ENCODE results near the gene MTM1. TPM values are rescaled to one million over a fixed set of nuclear protein-coding genes. Genes with fewer than 3 reads are reported as not detected.

The MTM1 gene
- total RNA-seq, 1 donor from 2014 or later: 6.6 TPM

- no peak overlapping the region for H3K4me3 ChIP-seq (ENCODE audit: low read depth, low read length)
- no peaks in the 10 kb centered on the region for H3K36me3 ChIP-seq (ENCODE audit: control insufficient read depth, insufficient read depth, low read length)
- TF ChIP-seq CTCF (IDR thresholded peaks at IDR 0.05; ENCODE audit: insufficient read depth, low read length, poor library complexity, severe bottlenecking): no peak
- no peaks in the 10 kb centered on the region for H3K27me3 ChIP-seq (ENCODE audit: control insufficient read depth, insufficient read depth, low read length)
- DNase-seq (ENCODE audit: low read depth): no peak
These were observed 38.8 kb upstream of the MTM1 start for GRCh38 chrX:150529587-150529986.

GRCh38 chrX:150530821-150531220 lies 37.6 kb upstream of the MTM1 start:
- Histone ChIP-seq H3K4me3 (ENCODE audit: low read depth, low read length) (no peak overlapping the region), H3K27me3 (ENCODE audit: control insufficient read depth, insufficient read depth, low read length) (no peaks in the 10 kb centered on the region), H3K36me3 (ENCODE audit: control insufficient read depth, insufficient read depth, low read length) (no peaks in the 10 kb centered on the region)
- no peak for TF ChIP-seq CTCF (IDR thresholded peaks at IDR 0.05; ENCODE audit: insufficient read depth, low read length, poor library complexity, severe bottlenecking)
- DNase-seq (ENCODE audit: low read depth): no peak

- TF ChIP-seq CTCF (IDR thresholded peaks at IDR 0.05; ENCODE audit: insufficient read depth, low read length, poor library complexity, severe bottlenecking): no peak
- no peaks in the 10 kb centered on the region for H3K36me3 ChIP-seq (ENCODE audit: control insufficient read depth, insufficient read depth, low read length)
These were observed 37.0 kb upstream of the MTM1 start for GRCh38 chrX:150531467-150531866.

GRCh38 chrX:150533863-150534262 lies 34.6 kb upstream of the MTM1 start:
- H3K4me3 ChIP-seq (ENCODE audit: low read depth, low read length): no peak overlapping the region
- H3K27me3 ChIP-seq (ENCODE audit: control insufficient read depth, insufficient read depth, low read length): no peaks in the 10 kb centered on the region
- no peak for DNase-seq (ENCODE audit: low read depth)
- no peak for TF ChIP-seq CTCF (IDR thresholded peaks at IDR 0.05; ENCODE audit: insufficient read depth, low read length, poor library complexity, severe bottlenecking)
- no peaks in the 10 kb centered on the region for H3K36me3 ChIP-seq (ENCODE audit: control insufficient read depth, insufficient read depth, low read length)

More at GRCh38 chrX:150531467-150531866, 37.0 kb upstream of the MTM1 start:
- Histone ChIP-seq H3K27me3 (ENCODE audit: control insufficient read depth, insufficient read depth, low read length) (no peaks in the 10 kb centered on the region), H3K4me3 (ENCODE audit: low read depth, low read length) (no peak overlapping the region)
- DNase-seq (ENCODE audit: low read depth): no peak

- Histone ChIP-seq H3K36me3 (ENCODE audit: control insufficient read depth, insufficient read depth, low read length) (no peaks in the 10 kb centered on the region), H3K4me3 (ENCODE audit: low read depth, low read length) (no peak overlapping the region), H3K27me3 (ENCODE audit: control insufficient read depth, insufficient read depth, low read length) (no peaks in the 10 kb centered on the region)
- TF ChIP-seq CTCF (IDR thresholded peaks at IDR 0.05; ENCODE audit: insufficient read depth, low read length, poor library complexity, severe bottlenecking): no peak
- no peak for DNase-seq (ENCODE audit: low read depth)
These were observed 31.8 kb upstream of the MTM1 start for GRCh38 chrX:150536455-150537116.

- no peak for DNase-seq (ENCODE audit: low read depth)
- no peak for TF ChIP-seq CTCF (IDR thresholded peaks at IDR 0.05; ENCODE audit: insufficient read depth, low read length, poor library complexity, severe bottlenecking)
- no peaks in the 10 kb centered on the region for H3K36me3 ChIP-seq (ENCODE audit: control insufficient read depth, insufficient read depth, low read length)
- no peak overlapping the region for H3K4me3 ChIP-seq (ENCODE audit: low read depth, low read length)
- no peaks in the 10 kb centered on the region for H3K27me3 ChIP-seq (ENCODE audit: control insufficient read depth, insufficient read depth, low read length)
These were observed 30.6 kb upstream of the MTM1 start for GRCh38 chrX:150537851-150538250.

All from kidney epithelial cell (primary cell).